ENCODE data around the gene CEP120. TPM values are rescaled to one million over a fixed set of nuclear protein-coding genes. Genes with fewer than 3 reads are reported as not detected.
"Not testable (repeated sequence)": the region's sequence is repeated elsewhere in the genome, so short reads cannot be mapped to it uniquely, and the experiment has no call there.

Gene CEP120
- total and polyA plus RNA-seq, 3 donors from 2014 or later, result 25.8 to 47.5 (median 45.8) TPM

DNA sequence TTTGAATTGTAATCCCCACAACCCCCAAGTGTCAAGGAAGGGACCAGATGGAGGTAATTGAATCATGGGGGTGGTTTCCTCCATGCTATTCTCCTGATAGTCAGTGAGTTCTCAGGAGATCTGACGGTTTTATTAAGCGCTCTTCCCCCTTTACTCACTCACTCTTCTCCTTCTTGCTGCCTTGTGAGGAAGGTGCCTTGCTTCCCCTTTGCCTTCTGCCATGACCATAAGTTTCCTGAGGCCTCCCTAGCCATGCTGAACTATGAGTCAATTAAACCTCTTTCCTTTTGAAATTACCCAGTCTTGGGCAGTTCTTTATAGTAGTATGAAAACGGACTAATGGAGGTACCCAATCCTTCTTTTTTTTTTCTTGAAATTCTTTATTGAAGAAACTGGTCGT lies 2.2 kb upstream of the CEP120 start:
- H3K4me3 ChIP-seq, result no peak overlapping the region
- no peaks in the 10 kb centered on the region for H3K36me3 ChIP-seq (ENCODE audit: low read depth, missing control alignments)
- H3K9me3 ChIP-seq, result no peaks in the 10 kb centered on the region
- peaks cover 13% of the 10 kb centered on the region for H3K4me1 ChIP-seq
- H3K27me3 ChIP-seq, result no peaks in the 10 kb centered on the region
- no peak for DNase-seq
- no peak for TF ChIP-seq POLR2A (IDR thresholded peaks at IDR 0.05)
- TF ChIP-seq, protein P1, sequence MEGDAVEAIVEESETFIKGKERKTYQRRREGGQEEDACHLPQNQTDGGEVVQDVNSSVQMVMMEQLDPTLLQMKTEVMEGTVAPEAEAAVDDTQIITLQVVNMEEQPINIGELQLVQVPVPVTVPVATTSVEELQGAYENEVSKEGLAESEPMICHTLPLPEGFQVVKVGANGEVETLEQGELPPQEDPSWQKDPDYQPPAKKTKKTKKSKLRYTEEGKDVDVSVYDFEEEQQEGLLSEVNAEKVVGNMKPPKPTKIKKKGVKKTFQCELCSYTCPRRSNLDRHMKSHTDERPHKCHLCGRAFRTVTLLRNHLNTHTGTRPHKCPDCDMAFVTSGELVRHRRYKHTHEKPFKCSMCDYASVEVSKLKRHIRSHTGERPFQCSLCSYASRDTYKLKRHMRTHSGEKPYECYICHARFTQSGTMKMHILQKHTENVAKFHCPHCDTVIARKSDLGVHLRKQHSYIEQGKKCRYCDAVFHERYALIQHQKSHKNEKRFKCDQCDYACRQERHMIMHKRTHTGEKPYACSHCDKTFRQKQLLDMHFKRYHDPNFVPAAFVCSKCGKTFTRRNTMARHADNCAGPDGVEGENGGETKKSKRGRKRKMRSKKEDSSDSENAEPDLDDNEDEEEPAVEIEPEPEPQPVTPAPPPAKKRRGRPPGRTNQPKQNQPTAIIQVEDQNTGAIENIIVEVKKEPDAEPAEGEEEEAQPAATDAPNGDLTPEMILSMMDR (IDR thresholded peaks at IDR 0.05), result no peak
- intact Hi-C loops (cut with DNase I; ENCODE audit: low total_unique reads), result no loop called here
- H3K27ac ChIP-seq, result no peak overlapping the region
- WGBS, 2 donors, result 86 to 94% methylated on average over 4 of the region's 4 CpGs

DNA sequence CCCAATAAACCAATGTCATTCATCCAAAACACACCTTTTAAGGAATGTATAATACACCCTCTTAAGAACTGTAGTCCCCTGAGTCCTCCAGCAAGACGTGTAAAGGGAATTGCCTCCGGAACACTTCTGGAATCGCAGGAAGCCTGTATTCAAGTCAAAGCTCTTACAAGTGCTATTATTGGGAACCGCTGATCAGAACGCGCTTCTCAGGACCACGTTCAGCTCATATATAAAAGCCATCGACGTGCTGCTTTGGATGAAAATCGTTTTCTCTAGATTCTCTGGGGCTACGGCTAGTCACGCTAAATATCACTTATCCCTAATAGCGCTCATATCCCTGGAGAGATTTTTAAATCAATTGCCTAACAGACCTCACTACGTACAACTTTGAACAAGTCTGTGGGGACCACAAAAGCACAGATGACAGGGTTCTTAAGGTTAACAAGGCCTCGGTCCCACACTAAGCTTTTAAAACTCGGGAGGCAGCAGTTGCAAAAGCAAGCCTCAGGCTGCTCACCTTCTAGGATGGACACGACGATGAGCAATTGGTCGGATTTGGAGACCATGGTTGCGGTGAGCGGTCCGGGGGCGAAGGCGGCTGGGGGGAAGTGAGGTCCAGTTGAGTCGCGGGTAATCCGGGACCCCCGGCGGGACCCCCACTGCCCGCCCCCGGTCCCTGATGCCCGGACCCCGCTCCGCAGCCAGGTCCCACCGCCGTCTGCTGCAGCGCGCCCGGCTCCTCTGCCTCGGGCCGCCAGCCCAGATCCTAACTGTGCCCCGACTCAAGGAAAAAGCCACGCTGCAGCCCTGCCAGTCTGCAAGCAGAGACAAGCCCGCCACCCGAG lies 548 bp downstream of the CEP120 start:
- Histone ChIP-seq H3K27me3 (no peaks in the 10 kb centered on the region), H3K9me3 (no peaks in the 10 kb centered on the region), H3K4me3 (peak overlapping the region; percentile 81 to 96), H3K27ac (peak overlapping the region; percentile 89 to 93), H3K36me3 (ENCODE audit: low read depth, missing control alignments) (no peaks in the 10 kb centered on the region), H3K4me1 (peaks cover 13% of the 10 kb centered on the region)
- 0 to 3% methylated on average over 16 to 45 of the region's 45 CpGs for WGBS, 2 donors
- DNase-seq, result peak; percentile 40
- intact Hi-C loops (cut with DNase I; ENCODE audit: low total_unique reads), result no loop called here
- TF ChIP-seq, protein P1 (IDR thresholded peaks at IDR 0.05), result no peak
- TF ChIP-seq POLR2A (IDR thresholded peaks at IDR 0.05), result no peak

DNA sequence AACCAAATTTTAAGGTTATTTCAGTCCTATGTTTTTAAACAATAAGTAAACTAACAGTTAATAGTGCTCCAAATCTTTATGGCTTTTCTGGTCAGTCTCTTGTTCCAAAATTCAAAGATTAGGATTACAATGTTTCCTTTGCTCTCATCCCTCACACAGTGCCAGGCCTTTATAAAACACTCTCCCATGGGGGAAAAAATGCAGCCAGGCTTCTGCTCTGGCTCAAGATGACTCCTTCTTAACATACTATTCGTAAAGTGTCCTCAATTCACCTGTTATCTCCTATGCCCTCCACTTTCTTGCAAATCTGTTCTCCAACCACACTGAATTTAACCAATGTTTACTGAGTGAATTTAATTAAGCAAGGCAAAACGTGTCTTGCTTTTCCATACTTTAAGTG lies 1.4 kb downstream of the CEP120 start:
- Histone ChIP-seq H3K4me3 (peak overlapping the region in 1 of 2 donors; percentile 96), H3K9me3 (no peaks in the 10 kb centered on the region), H3K27ac (no peak overlapping the region), H3K27me3 (no peaks in the 10 kb centered on the region), H3K36me3 (ENCODE audit: low read depth, missing control alignments) (no peaks in the 10 kb centered on the region), H3K4me1 (peaks cover 13% of the 10 kb centered on the region)
- intact Hi-C loops (cut with DNase I; ENCODE audit: low total_unique reads), result no loop called here
- no peak for TF ChIP-seq POLR2A (IDR thresholded peaks at IDR 0.05)
- TF ChIP-seq, protein P1 (IDR thresholded peaks at IDR 0.05), result no peak
- peak; percentile 50 for DNase-seq
- 4 to 6% methylated on average over 2 of the region's 2 CpGs for WGBS, 2 donors

DNA sequence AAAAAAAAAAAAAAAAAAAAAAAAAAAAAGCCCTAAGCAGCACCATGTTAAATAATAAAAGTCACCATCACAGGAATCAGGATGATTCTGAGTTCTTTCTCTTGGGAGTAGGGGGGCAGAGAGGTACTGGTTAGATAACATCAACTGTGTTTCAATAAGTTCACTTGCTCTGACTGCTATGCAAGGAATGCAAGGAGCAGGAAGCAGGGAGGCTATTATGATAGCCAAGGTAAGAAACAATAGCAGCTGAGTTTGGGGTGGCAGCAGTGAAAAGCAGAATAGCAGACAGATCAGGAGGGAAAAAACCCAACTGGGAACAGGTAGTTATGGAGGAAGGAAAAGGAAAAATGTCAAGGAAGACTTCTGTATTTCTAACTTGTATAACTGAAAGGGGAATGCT lies 8.2 kb downstream of the CEP120 start:
- H3K4me3 ChIP-seq, result no peak overlapping the region
- TF ChIP-seq POLR2A (IDR thresholded peaks at IDR 0.05), result no peak
- TF ChIP-seq, protein P1 (IDR thresholded peaks at IDR 0.05), result no peak
- H3K36me3 ChIP-seq (ENCODE audit: low read depth, missing control alignments), result no peaks in the 10 kb centered on the region

DNA sequence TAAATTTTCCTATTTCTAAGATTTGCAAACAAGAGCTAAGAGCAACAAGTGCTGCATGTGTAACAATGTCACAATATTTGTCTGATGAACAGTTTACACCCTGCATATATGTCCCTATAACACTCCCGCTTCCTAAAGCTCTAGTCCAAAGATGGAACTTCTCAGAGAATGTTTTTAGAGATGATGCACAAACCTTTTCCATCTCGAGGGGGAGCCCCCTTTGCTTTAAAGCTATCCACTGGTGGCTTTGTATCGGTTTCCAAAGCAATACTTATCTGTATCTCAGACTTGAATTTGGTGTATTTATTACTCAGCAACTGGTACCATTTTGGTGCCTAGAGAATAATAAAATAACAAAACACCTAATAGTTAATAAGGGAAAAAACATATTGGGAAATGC lies 11.0 kb downstream of the CEP120 start:
- no peaks in the 10 kb centered on the region for H3K36me3 ChIP-seq (ENCODE audit: low read depth, missing control alignments)
- intact Hi-C loops (cut with DNase I; ENCODE audit: low total_unique reads), result no loop called here

More for the DNA sequence above, 8.2 kb downstream of the CEP120 start:
- DNase-seq, result no peak
- no peaks in the 10 kb centered on the region for H3K4me1 ChIP-seq
- H3K9me3 ChIP-seq, result no peaks in the 10 kb centered on the region
- intact Hi-C loops (cut with DNase I; ENCODE audit: low total_unique reads), result no loop called here
- no peaks in the 10 kb centered on the region for H3K27me3 ChIP-seq
- no peak overlapping the region for H3K27ac ChIP-seq

DNA sequence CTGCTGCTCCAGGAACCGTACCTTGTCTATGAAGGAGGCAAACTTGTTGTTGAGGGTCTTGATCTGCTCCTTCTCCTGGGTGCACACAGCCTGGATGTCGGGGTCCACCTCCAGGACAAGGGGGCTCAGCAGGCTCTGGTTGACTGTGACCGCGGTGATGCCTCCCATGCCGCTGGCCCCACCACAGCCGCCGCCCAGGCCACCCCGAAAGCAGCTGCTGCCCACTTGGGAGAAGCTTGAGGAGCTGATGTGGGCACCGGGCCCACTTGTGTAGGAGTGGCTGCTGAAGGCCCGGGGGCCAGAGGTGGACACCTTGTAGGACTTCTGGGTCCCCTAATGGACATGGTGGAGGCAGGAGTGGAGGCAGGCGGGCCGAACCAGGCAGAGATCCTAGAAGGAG lies 21.2 kb downstream of the CEP120 start:
- DNase-seq; H3K9me3 ChIP-seq; H3K27me3 ChIP-seq; H3K27ac ChIP-seq; H3K4me3 ChIP-seq; intact Hi-C loops (cut with DNase I; ENCODE audit: low total_unique reads); H3K4me1 ChIP-seq; H3K36me3 ChIP-seq (ENCODE audit: low read depth, missing control alignments): not testable (repeated sequence)
- WGBS, 2 donors, result 95 to 97% methylated on average over 5 to 12 of the region's 12 CpGs

More for the DNA sequence above, 11.0 kb downstream of the CEP120 start:
- DNase-seq, result no peak
- no peak overlapping the region for H3K27ac ChIP-seq
- WGBS, 2 donors, result 88 to 92% methylated on average over 3 of the region's 3 CpGs
- no peaks in the 10 kb centered on the region for H3K4me1 ChIP-seq
- no peaks in the 10 kb centered on the region for H3K9me3 ChIP-seq
- no peak overlapping the region for H3K4me3 ChIP-seq
- no peak for TF ChIP-seq POLR2A (IDR thresholded peaks at IDR 0.05)
- TF ChIP-seq, protein P1 (IDR thresholded peaks at IDR 0.05), result no peak
- H3K27me3 ChIP-seq, result no peaks in the 10 kb centered on the region
